HEK293T (cell line): ENCODE results near the gene FBXL16.

Experiments
- FOXK2 ChIP-seq: fragments of 450-650 bp; IDR thresholded peaks from 2 replicates; pipeline ENCODE4 v1.6.1; 2016; ENCODE audit warnings: mild to moderate bottlenecking
- TARDBP ChIP-seq: fragments of 450-650 bp; IDR thresholded peaks from 2 replicates; pipeline ENCODE4 v1.6.1; 2016

GRCh38 chr16:740764-741505, 35.3 kb upstream of the FBXL16 start, which contains the start of gene CIAO3:
- no peak for TF ChIP-seq FOXK2
- TF ChIP-seq TARDBP: no peak
